ENCODE results near the gene SNED1. TPM values are rescaled to one million over a fixed set of nuclear protein-coding genes. Genes with fewer than 3 reads are reported as not detected.
A peak's percentile ranks its signal among the peaks of the same experiment; 100 is the strongest.

SNED1 gene
- total and polyA plus RNA-seq, 7 donors = 0.69 to 37.1 (median 8.3) TPM

DNA sequence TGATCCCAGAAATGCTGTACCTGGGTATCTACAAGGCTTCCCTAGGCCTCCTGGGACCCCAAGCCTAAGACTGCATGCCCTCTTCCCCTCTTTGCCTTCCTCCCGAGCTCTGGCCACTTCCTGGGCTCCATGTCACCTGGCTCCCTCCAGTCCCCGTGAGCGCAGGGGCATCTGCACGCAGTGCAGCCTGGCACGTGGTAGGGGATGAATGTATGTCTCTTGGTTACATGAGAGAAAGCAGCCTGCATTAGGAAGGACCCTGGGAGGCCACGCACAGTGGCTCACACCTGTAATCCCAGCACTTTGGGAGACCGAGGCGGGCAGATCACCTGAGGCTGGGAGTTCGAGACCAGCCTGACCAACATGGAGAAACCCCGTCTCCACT lies 135.0 kb downstream of the SNED1 start:
- intact Hi-C loops (cut with DNase I) = no loop called here
- Histone ChIP-seq H3K4me3 (no peak overlapping the region), H3K27ac (no peak overlapping the region), H3K9me3 (no peaks in the 10 kb centered on the region), H3K27me3 (no peaks in the 10 kb centered on the region), H3K36me3 (no peaks in the 10 kb centered on the region), H3K4me1 (no peaks in the 10 kb centered on the region)
- TF ChIP-seq CTCF (IDR thresholded peaks at IDR 0.05) (no peak), POLR2A (IDR thresholded peaks at IDR 0.05) (no peak), EP300 (IDR thresholded peaks at IDR 0.05) (no peak), POLR2AphosphoS5 (IDR thresholded peaks at IDR 0.05) (no peak)
- DNase-seq = no peak
- WGBS, 2 donors = 95% methylated on average over 10 of the region's 10 CpGs

DNA sequence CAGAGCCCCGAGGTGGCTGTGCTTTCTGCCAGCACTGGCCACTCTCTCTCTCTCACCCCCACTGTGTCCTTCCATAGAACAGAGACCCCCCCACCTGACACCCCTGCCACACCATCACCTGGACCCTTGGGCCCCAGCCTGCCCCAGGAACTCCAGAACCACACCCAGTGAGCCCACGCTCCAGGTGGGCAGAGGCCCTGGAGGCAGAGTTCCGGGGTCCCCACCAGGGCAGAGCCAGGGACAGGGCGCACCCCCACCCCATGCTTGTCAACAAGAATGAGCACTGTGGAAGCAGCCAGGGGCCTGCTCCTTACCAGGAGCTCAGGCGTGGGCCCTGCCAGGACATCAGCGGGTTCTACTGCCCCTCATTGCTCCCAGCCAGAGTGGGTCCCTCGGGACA lies 136.3 kb downstream of the SNED1 start:
- no peak overlapping the region for H3K27ac ChIP-seq
- H3K4me1 ChIP-seq = no peaks in the 10 kb centered on the region
- no peak for TF ChIP-seq CTCF (IDR thresholded peaks at IDR 0.05)
- no peak for TF ChIP-seq POLR2AphosphoS5 (IDR thresholded peaks at IDR 0.05)
- no peak for TF ChIP-seq POLR2A (IDR thresholded peaks at IDR 0.05)
- no peak for TF ChIP-seq EP300 (IDR thresholded peaks at IDR 0.05)
- no peaks in the 10 kb centered on the region for H3K9me3 ChIP-seq
- peak; percentile 43 for DNase-seq
- H3K4me3 ChIP-seq = no peak overlapping the region
- 90 to 95% methylated on average over 7 of the region's 7 CpGs for WGBS, 2 donors
- no peaks in the 10 kb centered on the region for H3K27me3 ChIP-seq
- intact Hi-C loops (cut with DNase I) = no loop called here
- H3K36me3 ChIP-seq = no peaks in the 10 kb centered on the region

- intact Hi-C loops (cut with DNase I) = no loop called here
- Histone ChIP-seq H3K27me3 (no peaks in the 10 kb centered on the region), H3K27ac (no peak overlapping the region), H3K9me3 (no peaks in the 10 kb centered on the region), H3K36me3 (no peaks in the 10 kb centered on the region), H3K4me3 (no peak overlapping the region), H3K4me1 (no peaks in the 10 kb centered on the region)
- WGBS, 2 donors = 21 to 72% methylated on average over 9 of the region's 9 CpGs
- peak; percentile 48 for DNase-seq
- no peak for TF ChIP-seq CTCF (IDR thresholded peaks at IDR 0.05)
- no peak for TF ChIP-seq POLR2AphosphoS5 (IDR thresholded peaks at IDR 0.05)
- TF ChIP-seq EP300 (IDR thresholded peaks at IDR 0.05) = no peak
- TF ChIP-seq POLR2A (IDR thresholded peaks at IDR 0.05) = no peak
These were observed 137.3 kb downstream of the SNED1 start for GRCh38 chr2:241135737-241136136.

DNA sequence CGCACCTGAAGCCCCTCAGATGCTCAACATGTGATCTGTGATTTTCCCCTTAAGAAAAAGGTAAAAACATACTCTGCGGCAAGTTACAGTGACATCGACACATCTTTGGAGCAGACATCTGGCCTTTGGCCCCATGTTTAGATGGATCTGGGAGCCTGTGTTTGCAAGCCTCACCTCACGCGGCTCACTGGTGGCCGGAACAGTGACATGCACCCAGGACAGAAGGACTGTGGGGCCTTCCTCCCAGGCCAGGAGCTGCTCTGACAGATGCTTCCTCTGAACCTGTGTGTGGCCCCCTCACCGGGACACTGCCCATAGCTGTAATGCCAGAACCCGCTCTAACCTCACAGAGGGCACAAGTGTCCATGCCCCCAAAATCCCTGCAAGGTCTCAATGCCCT lies 137.8 kb downstream of the SNED1 start:
- Histone ChIP-seq H3K36me3 (no peaks in the 10 kb centered on the region), H3K27ac (no peak overlapping the region), H3K4me3 (no peak overlapping the region), H3K4me1 (no peaks in the 10 kb centered on the region), H3K27me3 (no peaks in the 10 kb centered on the region), H3K9me3 (no peaks in the 10 kb centered on the region)
- TF ChIP-seq CTCF (IDR thresholded peaks at IDR 0.05) (no peak), EP300 (IDR thresholded peaks at IDR 0.05) (no peak), POLR2A (IDR thresholded peaks at IDR 0.05) (no peak), POLR2AphosphoS5 (IDR thresholded peaks at IDR 0.05) (no peak)
- intact Hi-C loops (cut with DNase I) = no loop called here
- WGBS, 2 donors = 80 to 94% methylated on average over 8 of the region's 8 CpGs
- peak; percentile 32 for DNase-seq

GRCh38 chr2:241136661-241137260 lies 138.3 kb downstream of the SNED1 start:
- TF ChIP-seq EP300 (IDR thresholded peaks at IDR 0.05) (no peak), CTCF (IDR thresholded peaks at IDR 0.05) (no peak), POLR2A (IDR thresholded peaks at IDR 0.05) (no peak), POLR2AphosphoS5 (IDR thresholded peaks at IDR 0.05) (no peak)
- no peaks in the 10 kb centered on the region for H3K36me3 ChIP-seq
- H3K4me3 ChIP-seq = no peak overlapping the region
- intact Hi-C loops (cut with DNase I) = no loop called here
- H3K27ac ChIP-seq = no peak overlapping the region
- DNase-seq = peak; percentile 52
- no peaks in the 10 kb centered on the region for H3K27me3 ChIP-seq
- no peaks in the 10 kb centered on the region for H3K4me1 ChIP-seq
- 95 to 97% methylated on average over 25 of the region's 25 CpGs for WGBS, 2 donors
- no peaks in the 10 kb centered on the region for H3K9me3 ChIP-seq

Data from sigmoid colon (tissue), 7 donors.